SK-N-MC (cell line): Measurements from ENCODE around the gene HES4.

Source experiments
- EZH2 ChIP-seq: fragments of 200-600 bp; sonication (generic); IDR thresholded peaks from one replicate; pipeline ENCODE4 v1.6.1; 2017; ENCODE audit warnings: antibody characterized with exemption
- FOXP2 ChIP-seq: optimal IDR thresholded peaks from 2 replicates; pipeline ENCODE3; 2011; ENCODE audit warnings: mild to moderate bottlenecking, moderate library complexity; ENCODE audit not compliant: insufficient read depth; ENCODE audit errors: extremely low read length, control extremely low read depth
- POLR2AphosphoS5 ChIP-seq: IDR thresholded peaks from 2 replicates; pipeline ENCODE4 v1.6.1; 2012; ENCODE audit warnings: mild to moderate bottlenecking, low read depth, low read length, borderline replicate concordance

DNA sequence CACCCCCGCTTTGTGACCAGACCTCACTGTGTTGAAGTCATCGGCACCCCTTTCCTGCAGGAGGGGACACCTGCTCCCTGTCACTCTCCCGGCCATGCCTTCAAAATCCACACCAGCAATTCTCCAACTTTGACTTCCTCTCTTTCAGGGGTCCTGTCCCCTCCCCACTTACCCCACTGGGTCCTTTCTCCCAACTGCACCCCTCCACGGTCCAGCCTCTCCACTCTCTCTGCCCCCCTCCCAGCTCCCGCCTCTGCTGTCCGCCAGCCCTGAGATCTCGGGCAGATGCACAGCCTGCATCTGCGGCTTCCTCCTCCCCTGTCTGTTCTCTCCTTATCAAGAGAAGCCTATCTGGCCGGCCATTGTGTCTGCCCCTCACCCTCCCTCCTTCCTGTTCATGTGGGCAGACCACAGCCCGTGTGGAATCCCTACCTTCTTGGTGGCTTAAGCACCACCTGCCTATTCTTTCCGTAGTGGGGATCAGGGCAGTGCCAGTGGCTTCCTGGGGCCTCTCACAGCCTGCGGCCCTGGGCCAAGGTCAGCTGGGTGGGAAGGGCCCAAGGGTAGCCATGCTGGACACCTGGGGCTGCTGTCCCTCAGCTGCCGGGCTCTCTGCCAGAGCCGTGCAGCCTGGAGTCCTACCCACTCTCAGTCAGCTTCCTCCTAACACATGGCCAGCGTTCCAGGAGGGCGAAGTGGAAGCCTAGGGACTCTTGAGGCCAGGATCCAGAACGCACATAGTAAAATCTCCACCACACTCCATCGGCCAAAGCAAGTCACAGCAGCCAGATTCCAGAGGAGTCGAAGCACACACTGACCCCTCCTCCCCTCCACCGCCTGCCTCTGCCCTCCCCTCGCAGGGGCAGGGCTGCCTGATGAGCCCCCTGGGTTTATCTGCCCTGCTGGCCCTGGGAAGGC lies 5.1 kb upstream of the HES4 start:
- TF ChIP-seq POLR2AphosphoS5, result no peak
- no peak for TF ChIP-seq FOXP2
- TF ChIP-seq EZH2, result no peak
